H1 (cell line): ENCODE results near the gene NOC4L. TPM values are rescaled to one million over a fixed set of nuclear protein-coding genes. Genes with fewer than 3 reads are reported as not detected.

Experiments used
- CBX5 ChIP-seq: fragments of 300-800, 300-1000 bp; sonication (generic); IDR thresholded peaks from 2 replicates; pipeline ENCODE4 v1.7.1; 2016; ENCODE audit warnings: antibody characterized with exemption, low read length, low read depth
- CHD7 ChIP-seq: fragments of 300-600 bp; sonication (generic); IDR thresholded peaks from 2 replicates; pipeline ENCODE4 v1.7.1; 2012; ENCODE audit warnings: low read length, moderate library complexity, mild to moderate bottlenecking, inconsistent platforms; ENCODE audit not compliant: insufficient replicate concordance
- EZH2 ChIP-seq: fragments of 200-600 bp; sonication (generic); IDR thresholded peaks from 2 replicates; pipeline ENCODE4 v1.7.1; 2012; ENCODE audit warnings: low read depth, mild to moderate bottlenecking, moderate library complexity, low read length, inconsistent platforms; ENCODE audit not compliant: severe bottlenecking
- GTF2F1 ChIP-seq: IDR thresholded peaks from 2 replicates; pipeline ENCODE4 v1.6.1; 2012; ENCODE audit warnings: low read depth, low read length, improper control_type of control experiment, borderline replicate concordance
- KDM5A ChIP-seq: fragments of 200-600 bp; IDR thresholded peaks from 2 replicates; pipeline ENCODE4 v1.7.1; 2012; ENCODE audit warnings: mild to moderate bottlenecking, low read length, inconsistent platforms, mixed read lengths
- SIRT6 ChIP-seq: IDR thresholded peaks from one replicate; pipeline ENCODE4 v1.7.1; 2012; ENCODE audit warnings: low read length, inconsistent platforms
- SP1 ChIP-seq: IDR thresholded peaks from 2 replicates; pipeline ENCODE4 v1.6.1; 2011; ENCODE audit warnings: low read depth, low read length
- ZNF274 ChIP-seq: IDR thresholded peaks from 2 replicates; pipeline ENCODE4 v1.7.0; 2012; ENCODE audit warnings: low read length, borderline replicate concordance; ENCODE audit errors: extremely low read depth
- polyA plus RNA-seq, 7 experiments: library from polyadenylated mRNA; depleted of rRNA in 3 of 7; stranded (reverse) in 5 of 7; unstranded in 2 of 7; fragments of >200 nt in 5 of 7; fragments of 200-250 nt in 2 of 7; gene quantifications; 1 replicate in 5 of 7; 2 replicates in 1 of 7; 4 replicates in 1 of 7; pipeline versions ENCODE4 v1.2.1 to v1.2.3, GENCODE V29; 2011 to 2013; ENCODE audit warnings: missing spikeins in 2 of 7, mixed read lengths in 2 of 7
- total RNA-seq: library from RNA; stranded (reverse); fragmentation: NEBNext Ultra II Directional; extraction: Animal tissue kit (Norgen Biotek cat#: 25700); gene quantifications from 2 replicates; pipeline ENCODE4 v1.2.1, GENCODE V29; 2021

The NOC4L gene
- total and polyA plus RNA-seq, 2 of the 8 experiments (the other 6 are each of a cell fraction or from before 2014, with no cell fraction given) = 26.8 to 40.3 TPM

- TF ChIP-seq CHD7 (no peak), EZH2 (no peak), SIRT6 (no peak), ZNF274 (no peak), GTF2F1 (no peak), KDM5A (no peak), CBX5 (no peak), SP1 (no peak)
Measured at GRCh38 chr12:132196873-132197390, 52.7 kb downstream of the NOC4L start (continued).
